H1 (cell line): ENCODE measurements around the gene FBXO28. TPM values are rescaled to one million over a fixed set of nuclear protein-coding genes. Genes with fewer than 3 reads are reported as not detected.

Experiments
- BACH1 ChIP-seq: IDR thresholded peaks from 2 replicates; pipeline ENCODE4 v1.6.1; 2012; ENCODE audit warnings: low read length, improper control_type of control experiment
- CEBPB ChIP-seq: IDR thresholded peaks from 2 replicates; pipeline ENCODE4 v1.6.1; 2012; ENCODE audit warnings: low read depth, low read length
- FOSL1 ChIP-seq: IDR thresholded peaks from 2 replicates; pipeline ENCODE4 v1.6.1; 2011; ENCODE audit warnings: mild to moderate bottlenecking, low read depth, low read length, moderate library complexity; ENCODE audit not compliant: insufficient read depth
- RBBP5 ChIP-seq: IDR thresholded peaks from 2 replicates; pipeline ENCODE4 v1.7.1; 2012; ENCODE audit warnings: low read depth, mild to moderate bottlenecking, inconsistent platforms, low read length, moderate library complexity, borderline replicate concordance
- RFX5 ChIP-seq: IDR thresholded peaks from 2 replicates; pipeline ENCODE4 v1.6.1; 2011; ENCODE audit warnings: low read depth, low read length, improper control_type of control experiment, borderline replicate concordance
- SAP30 ChIP-seq: fragments of 300-600 bp; sonication (generic); IDR thresholded peaks from 2 replicates; pipeline ENCODE4 v1.7.1; 2012; ENCODE audit warnings: low read length, moderate library complexity, mild to moderate bottlenecking, inconsistent platforms; ENCODE audit not compliant: insufficient read depth, insufficient replicate concordance
- SUZ12 ChIP-seq: fragments of 200-600 bp; sonication (generic); IDR thresholded peaks from 2 replicates; pipeline ENCODE4 v1.6.1; 2012; ENCODE audit warnings: mild to moderate bottlenecking, inconsistent platforms, low read length, moderate library complexity, mixed read lengths
- polyA plus RNA-seq, 7 experiments: library from polyadenylated mRNA; depleted of rRNA in 3 of 7; stranded (reverse) in 5 of 7; unstranded in 2 of 7; fragments of >200 nt in 5 of 7; fragments of 200-250 nt in 2 of 7; gene quantifications; 1 replicate in 5 of 7; 2 replicates in 1 of 7; 4 replicates in 1 of 7; pipeline versions ENCODE4 v1.2.1 to v1.2.3, GENCODE V29; 2011 to 2013; ENCODE audit warnings: missing spikeins in 2 of 7, mixed read lengths in 2 of 7
- total RNA-seq: library from RNA; stranded (reverse); fragmentation: NEBNext Ultra II Directional; extraction: Animal tissue kit (Norgen Biotek cat#: 25700); gene quantifications from 2 replicates; pipeline ENCODE4 v1.2.1, GENCODE V29; 2021

FBXO28 gene
- total and polyA plus RNA-seq, 2 of the 8 experiments (the other 6 are each of a cell fraction or from before 2014, with no cell fraction given): 10.3 to 42.5 TPM

- TF ChIP-seq RBBP5 (no peak), BACH1 (no peak), CEBPB (no peak), SUZ12 (no peak), SAP30 (no peak), RFX5 (no peak), FOSL1 (no peak)
These were observed 19.9 kb downstream of the FBXO28 start (continued) for GRCh38 chr1:224133741-224134299.
